GM12875 (cell line): ENCODE results near the gene CDC5L.

Source experiments
- H3K4me3 ChIP-seq: one replicate; pipeline ENCODE4 v1.5.1; 2011; ENCODE audit warnings: low read depth, low read length, control low read depth
- TF ChIP-seq, protein P1 (sequence below): IDR thresholded peaks from 2 replicates; pipeline ENCODE4 v1.5.1; 2011; ENCODE audit warnings: low read depth, mild to moderate bottlenecking, control low read depth, inconsistent platforms, low read length, moderate library complexity, borderline replicate concordance; ENCODE audit not compliant: insufficient read depth

CDC5L gene

DNA sequence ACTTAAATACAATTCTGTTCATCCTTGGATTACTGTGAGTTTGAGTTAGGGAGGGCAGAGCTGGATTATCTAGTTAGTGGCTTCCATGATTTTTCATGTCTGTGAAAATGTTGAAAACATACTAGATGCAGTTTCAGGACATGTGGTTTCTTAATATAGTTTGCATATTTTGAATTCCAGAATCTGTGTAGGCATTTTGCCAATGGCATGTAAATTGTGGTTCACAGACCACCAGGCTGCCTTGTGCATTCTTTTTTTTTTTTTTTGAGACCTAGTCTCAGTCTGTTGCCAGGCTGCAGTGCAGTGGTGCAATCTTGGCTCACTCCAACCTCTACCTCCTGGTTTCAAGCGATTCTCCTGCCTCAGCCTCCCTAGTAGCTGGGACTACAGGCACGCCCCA, 42.8 kb downstream of the CDC5L start:
- no peak overlapping the region for H3K4me3 ChIP-seq
- TF ChIP-seq, protein P1, sequence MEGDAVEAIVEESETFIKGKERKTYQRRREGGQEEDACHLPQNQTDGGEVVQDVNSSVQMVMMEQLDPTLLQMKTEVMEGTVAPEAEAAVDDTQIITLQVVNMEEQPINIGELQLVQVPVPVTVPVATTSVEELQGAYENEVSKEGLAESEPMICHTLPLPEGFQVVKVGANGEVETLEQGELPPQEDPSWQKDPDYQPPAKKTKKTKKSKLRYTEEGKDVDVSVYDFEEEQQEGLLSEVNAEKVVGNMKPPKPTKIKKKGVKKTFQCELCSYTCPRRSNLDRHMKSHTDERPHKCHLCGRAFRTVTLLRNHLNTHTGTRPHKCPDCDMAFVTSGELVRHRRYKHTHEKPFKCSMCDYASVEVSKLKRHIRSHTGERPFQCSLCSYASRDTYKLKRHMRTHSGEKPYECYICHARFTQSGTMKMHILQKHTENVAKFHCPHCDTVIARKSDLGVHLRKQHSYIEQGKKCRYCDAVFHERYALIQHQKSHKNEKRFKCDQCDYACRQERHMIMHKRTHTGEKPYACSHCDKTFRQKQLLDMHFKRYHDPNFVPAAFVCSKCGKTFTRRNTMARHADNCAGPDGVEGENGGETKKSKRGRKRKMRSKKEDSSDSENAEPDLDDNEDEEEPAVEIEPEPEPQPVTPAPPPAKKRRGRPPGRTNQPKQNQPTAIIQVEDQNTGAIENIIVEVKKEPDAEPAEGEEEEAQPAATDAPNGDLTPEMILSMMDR, result no peak

DNA sequence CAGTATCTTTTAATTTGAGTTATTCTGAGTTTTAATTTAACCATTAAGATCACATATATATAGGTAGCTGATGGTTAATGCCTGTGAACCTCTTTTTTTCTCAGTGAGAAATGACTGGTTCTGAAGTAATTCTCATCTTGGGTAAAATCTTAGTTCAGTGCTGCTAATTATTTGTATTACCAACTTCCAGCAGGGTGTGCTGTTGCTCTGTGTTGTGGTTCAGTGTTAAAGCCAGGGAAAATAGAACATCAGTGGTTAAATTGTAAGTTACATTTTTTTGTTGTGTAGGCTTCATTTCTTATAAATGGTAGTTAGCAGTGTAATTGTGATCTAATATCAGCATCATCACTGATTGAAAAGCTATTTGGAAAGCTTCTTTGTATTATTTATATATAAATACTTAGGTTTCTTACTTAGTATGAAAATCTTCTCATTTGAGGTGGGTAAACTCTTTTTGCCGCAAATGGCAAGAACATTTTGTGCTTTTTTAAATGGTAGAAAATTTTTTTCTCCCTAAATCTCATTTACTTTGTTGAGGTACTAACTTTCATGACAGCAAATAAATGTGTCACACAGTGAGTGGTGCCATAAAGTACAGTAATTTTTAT, 43.7 kb downstream of the CDC5L start:
- H3K4me3 ChIP-seq, result no peak overlapping the region
- TF ChIP-seq, protein P1, result peak; percentile 43; the same call in 1 of the 2 replicates

DNA sequence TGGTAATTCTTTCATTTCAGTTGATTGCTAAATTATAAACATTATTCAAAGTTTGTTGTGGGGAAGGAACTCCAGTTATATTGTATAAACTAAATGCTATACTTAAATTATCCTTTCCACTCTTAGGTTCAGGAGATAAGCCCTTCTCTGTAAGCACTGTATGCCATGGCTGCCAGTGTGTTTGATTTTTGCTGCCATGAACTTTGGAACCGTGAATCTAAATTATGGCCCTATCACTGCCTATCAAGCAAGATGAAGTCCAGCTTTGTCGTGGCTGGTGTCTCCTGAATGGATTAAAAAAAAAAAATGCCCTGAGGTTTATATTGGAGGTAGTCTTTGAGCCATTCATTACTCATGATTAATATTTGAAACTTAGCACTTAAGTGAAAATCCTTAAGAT, 44.7 kb downstream of the CDC5L start:
- TF ChIP-seq, protein P1, result no peak

DNA sequence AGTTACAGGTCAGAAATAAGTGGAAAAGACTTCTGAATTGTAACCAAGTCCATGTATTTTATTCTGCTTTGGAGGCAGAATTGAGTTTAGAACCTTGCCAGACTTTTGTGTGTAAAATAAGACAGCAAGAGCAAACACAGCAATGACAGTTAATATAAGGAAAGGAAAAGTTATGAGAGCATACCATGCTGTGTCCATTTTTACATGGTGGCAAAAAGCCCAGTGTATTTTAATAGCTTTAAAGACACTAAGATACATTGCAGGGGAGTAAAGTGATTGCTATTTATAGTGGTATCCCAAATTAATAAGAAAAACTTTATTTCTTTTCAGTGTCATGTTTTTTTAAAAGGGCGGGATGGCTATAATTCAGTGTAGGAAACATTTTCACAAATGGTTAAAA, 45.2 kb downstream of the CDC5L start:
- H3K4me3 ChIP-seq, result no peak overlapping the region
- TF ChIP-seq, protein P1, result no peak

More for the DNA sequence above, 44.7 kb downstream of the CDC5L start:
- H3K4me3 ChIP-seq, result no peak overlapping the region

DNA sequence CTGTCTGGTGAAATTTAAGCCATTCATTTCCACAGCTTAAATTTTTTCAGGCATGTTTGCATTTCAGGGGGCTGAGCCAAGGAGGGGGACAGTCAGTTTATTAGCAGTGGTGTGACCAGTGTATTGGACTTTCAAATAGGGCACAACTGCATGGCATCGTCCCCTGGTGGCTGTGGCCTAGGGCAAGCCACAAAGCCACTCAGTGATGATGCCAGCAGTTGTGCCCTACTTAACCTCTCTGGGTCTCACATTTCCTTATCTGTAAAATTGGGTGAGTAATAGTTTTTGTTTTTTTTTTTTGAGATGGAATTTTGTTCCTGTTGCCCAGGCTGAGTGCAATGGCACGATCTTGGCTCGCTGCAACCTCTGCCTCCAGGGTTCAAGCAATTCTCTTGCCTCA, 48.0 kb downstream of the CDC5L start:
- no peak overlapping the region for H3K4me3 ChIP-seq
- TF ChIP-seq, protein P1, result no peak

DNA sequence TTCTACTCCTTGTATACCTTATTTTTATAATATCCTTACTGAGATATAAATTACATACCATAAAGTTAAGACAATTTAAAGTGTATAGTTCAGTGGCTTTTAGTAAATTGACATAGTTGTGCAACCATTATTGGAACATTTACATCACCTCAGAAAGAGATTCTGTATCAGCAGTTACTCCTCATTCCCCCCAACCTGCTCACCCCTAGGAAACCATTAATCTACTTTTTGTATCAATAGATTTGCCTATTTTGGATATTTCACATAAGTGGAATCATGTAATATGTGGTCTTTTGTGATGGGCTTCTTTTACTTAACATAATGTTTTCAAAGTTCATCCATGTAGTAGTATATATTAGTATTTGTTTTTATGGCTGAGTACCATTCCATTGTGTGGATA, 51.3 kb downstream of the CDC5L start:
- TF ChIP-seq, protein P1, result no peak
- no peak overlapping the region for H3K4me3 ChIP-seq

DNA sequence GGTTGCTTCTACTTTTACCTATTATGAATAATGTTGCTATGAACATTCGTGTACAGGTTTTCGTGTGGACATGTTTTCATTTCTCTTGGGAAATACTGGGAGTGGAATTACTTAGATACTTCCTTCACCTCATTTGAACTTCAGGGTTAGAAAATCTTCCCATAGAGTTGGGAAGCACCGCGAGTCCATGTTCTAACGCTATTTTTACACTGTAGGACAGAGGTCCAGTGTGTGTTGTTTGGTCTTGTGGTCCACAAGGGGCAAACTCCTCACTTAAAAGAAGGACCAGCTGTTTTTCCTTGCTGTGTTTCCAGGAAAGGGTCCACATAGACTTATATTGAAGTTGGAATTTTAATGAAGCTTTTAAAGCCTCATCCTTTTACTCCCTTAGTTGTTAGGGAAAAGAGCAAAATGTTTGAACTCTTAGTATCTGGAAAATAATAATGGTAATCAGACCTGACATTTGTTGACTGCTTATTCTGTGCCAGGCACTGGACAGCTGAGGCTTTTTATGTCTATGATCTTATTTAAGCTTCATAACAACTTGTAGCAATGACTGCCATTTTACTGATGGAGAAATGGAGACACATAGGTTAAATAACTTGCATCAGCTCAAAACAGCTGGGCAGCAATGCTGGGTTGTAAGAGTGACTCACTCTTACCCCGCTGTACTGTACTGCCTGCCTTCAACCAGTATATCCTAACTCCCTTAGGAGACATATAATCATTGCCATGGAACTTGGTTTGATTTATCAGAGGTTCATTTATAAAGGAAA, 52.0 kb downstream of the CDC5L start:
- no peak overlapping the region for H3K4me3 ChIP-seq
- TF ChIP-seq, protein P1, result no peak
